ENCODE results near the gene KRTAP4-16.

GRCh38 chr17:41103896-41104295 is 1.9 kb upstream of the KRTAP4-16 start:
- no peak for TF ChIP-seq CTCF (IDR thresholded peaks at IDR 0.05 in 8 of 11, conservative IDR thresholded peaks at IDR 0.05 in 3 of 11)
- no peak for TF ChIP-seq POLR2AphosphoS5 (IDR thresholded peaks at IDR 0.05)

All from spleen (tissue), 7 donors.